Uterus (tissue), 4 donors: ENCODE data around the gene ZBTB46. TPM values are rescaled to one million over a fixed set of nuclear protein-coding genes. Genes with fewer than 3 reads are reported as not detected.
A peak's percentile ranks its signal among the peaks of the same experiment; 100 is the strongest.

Experiments used
- DNase-seq, 2 donors: peaks; one replicate each; pipeline ENCODE4 v3.0.0-alpha.2; 2019 to 2020
- H3K27ac ChIP-seq, 2 donors: fragments of 200-600 bp; sonication (generic); 1 replicate in 1 of 2; 2 replicates in 1 of 2; pipeline ENCODE4 v1.5.1; 2016 to 2018
- H3K27me3 ChIP-seq, 2 donors: fragments of 200-600 bp; sonication (generic); one replicate each; pipeline ENCODE4 v1.5.1; 2018 to 2019; ENCODE audit warnings: control low read depth in 1 of 2
- H3K36me3 ChIP-seq, 2 donors: fragments of 200-600 bp; sonication (generic); one replicate each; pipeline ENCODE4 v1.5.1; 2019; ENCODE audit warnings: control low read depth in 1 of 2
- H3K4me1 ChIP-seq, 2 donors: fragments of 200-600 bp; sonication (generic); one replicate each; pipeline ENCODE4 v1.5.1; 2018 to 2019; ENCODE audit warnings: control low read depth in 1 of 2
- H3K4me3 ChIP-seq, 2 donors: fragments of 200-600 bp; sonication (generic); 1 replicate in 1 of 2; 2 replicates in 1 of 2; pipeline ENCODE4 v1.5.1; 2018 to 2019; ENCODE audit warnings: mild to moderate bottlenecking in 1 of 2
- H3K9me3 ChIP-seq, 2 donors: fragments of 200-600 bp; sonication (generic); one replicate each; pipeline ENCODE4 v1.5.1; 2019; ENCODE audit warnings: control low read depth in 1 of 2
- POLR2A ChIP-seq, 2 donors: fragments of 450-650 bp; IDR thresholded peaks; one replicate each; pipeline ENCODE4 v1.6.1; 2016; ENCODE audit warnings: antibody characterized with exemption in 2 of 2, mild to moderate bottlenecking in 1 of 2, moderate library complexity in 1 of 2
- intact Hi-C: fragments of 100-400 bp; cut with DNase I; formaldehyde crosslinking; loops from one replicate; pipeline ENCODE4 v1.15.1; 2023; ENCODE audit warnings: low total_unique reads
- total RNA-seq, 4 donors: library from RNA; depleted of rRNA in 3 of 4; stranded (reverse); fragments of >200 nt in 3 of 4; gene quantifications; one replicate each; pipeline versions ENCODE4 v1.1.0 to v1.2.4, GENCODE V29; 2014 to 2023
- TF ChIP-seq, protein P1 (sequence below), 4 experiments: fragments of 200-600 bp in 2 of 4; fragments of 450-650 bp in 2 of 4; sonication (generic) in 2 of 4; IDR thresholded peaks; one replicate each; pipeline ENCODE4 v1.5.1; 2016 to 2019; ENCODE audit warnings: antibody characterized with exemption in 4 of 4, mild to moderate bottlenecking in 2 of 4, moderate library complexity in 1 of 4
- donor health status: DM: yes; HTN: yes; CAD: no.

Gene ZBTB46
- total RNA-seq, 4 donors from 2014 or later = 5.0 to 62.8 (median 38.8) TPM

GRCh38 chr20:63701329-63702035 lies 129.6 kb downstream of the ZBTB46 start:
- intact Hi-C loops = no loop called here
- Histone ChIP-seq H3K9me3 (no peaks in the 10 kb centered on the region), H3K36me3 (no peaks in the 10 kb centered on the region), H3K4me3 (no peak overlapping the region), H3K27me3 (no peaks in the 10 kb centered on the region), H3K27ac (no peak overlapping the region), H3K4me1 (peaks cover 0 to 7% of the 10 kb centered on the region in 2 donors)
- DNase-seq = peak in 1 of 2 donors; percentile 16
- TF ChIP-seq POLR2A (IDR thresholded peaks at IDR 0.05) = no peak

DNA sequence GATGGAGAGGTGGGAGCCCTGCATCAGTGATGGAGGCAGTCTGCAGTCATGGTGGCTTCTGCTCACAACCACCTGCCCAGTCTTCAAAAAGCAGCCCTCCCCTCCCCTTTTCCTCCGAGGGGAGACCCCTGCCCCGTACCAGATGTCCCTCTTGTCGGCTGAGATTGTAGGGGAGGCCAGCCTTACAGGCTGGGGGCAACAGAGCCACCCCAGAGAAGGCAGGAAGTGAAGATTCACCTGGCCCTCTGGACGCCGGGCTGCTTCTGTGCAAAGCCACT lies 130.1 kb downstream of the ZBTB46 start:
- H3K4me1 ChIP-seq = peaks cover 0 to 8% of the 10 kb centered on the region in 2 donors
- intact Hi-C loops = no loop called here
- H3K36me3 ChIP-seq = no peaks in the 10 kb centered on the region
- DNase-seq = no peak
- H3K27ac ChIP-seq = no peak overlapping the region
- H3K9me3 ChIP-seq = no peaks in the 10 kb centered on the region
- no peaks in the 10 kb centered on the region for H3K27me3 ChIP-seq
- TF ChIP-seq, protein P1, sequence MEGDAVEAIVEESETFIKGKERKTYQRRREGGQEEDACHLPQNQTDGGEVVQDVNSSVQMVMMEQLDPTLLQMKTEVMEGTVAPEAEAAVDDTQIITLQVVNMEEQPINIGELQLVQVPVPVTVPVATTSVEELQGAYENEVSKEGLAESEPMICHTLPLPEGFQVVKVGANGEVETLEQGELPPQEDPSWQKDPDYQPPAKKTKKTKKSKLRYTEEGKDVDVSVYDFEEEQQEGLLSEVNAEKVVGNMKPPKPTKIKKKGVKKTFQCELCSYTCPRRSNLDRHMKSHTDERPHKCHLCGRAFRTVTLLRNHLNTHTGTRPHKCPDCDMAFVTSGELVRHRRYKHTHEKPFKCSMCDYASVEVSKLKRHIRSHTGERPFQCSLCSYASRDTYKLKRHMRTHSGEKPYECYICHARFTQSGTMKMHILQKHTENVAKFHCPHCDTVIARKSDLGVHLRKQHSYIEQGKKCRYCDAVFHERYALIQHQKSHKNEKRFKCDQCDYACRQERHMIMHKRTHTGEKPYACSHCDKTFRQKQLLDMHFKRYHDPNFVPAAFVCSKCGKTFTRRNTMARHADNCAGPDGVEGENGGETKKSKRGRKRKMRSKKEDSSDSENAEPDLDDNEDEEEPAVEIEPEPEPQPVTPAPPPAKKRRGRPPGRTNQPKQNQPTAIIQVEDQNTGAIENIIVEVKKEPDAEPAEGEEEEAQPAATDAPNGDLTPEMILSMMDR (IDR thresholded peaks at IDR 0.05) = no peak
- no peak for TF ChIP-seq POLR2A (IDR thresholded peaks at IDR 0.05)
- H3K4me3 ChIP-seq = no peak overlapping the region

DNA sequence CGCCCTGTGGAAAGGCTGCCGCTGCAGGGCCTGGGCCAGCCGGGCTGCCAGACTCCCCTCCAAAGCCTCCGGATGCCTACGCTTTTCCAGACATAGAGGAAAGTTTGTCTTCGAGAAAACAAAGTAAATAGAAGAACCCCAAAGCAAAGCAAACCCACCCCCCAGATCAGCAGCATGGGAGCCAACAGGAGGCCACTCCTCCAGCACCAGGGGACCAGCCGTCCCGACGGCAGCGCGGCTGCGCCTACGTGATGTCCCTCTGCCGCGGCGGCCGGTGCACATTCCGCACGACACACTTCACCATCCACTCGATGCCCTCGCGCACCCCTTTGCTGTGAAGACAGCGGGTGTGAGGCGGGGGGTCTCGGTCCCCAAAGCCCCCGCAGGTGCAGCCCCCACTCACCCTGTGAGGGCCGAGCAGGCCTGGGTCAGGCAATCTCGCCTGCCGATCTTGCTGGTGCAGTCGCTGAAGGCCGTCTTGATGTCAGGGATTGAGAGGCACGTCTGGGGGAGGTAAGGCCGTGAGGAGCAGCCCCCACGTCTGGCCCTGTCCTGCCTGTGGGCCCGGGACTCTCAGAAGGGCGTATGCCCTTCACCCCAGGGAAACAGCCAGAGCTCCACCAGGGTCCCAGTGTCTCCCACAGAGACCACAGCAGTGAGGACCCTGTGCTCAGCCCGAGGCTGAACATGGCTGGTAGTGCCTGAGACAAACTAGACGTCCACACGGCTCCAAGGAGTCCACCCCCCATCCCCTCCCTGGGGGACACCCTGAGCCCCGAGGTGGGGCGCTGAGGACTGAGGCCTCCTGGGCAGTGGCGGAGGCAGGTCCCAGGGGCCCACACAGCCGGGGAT lies 130.6 kb downstream of the ZBTB46 start:
- intact Hi-C loops = no loop called here
- TF ChIP-seq, protein P1 (IDR thresholded peaks at IDR 0.05) = no peak
- TF ChIP-seq POLR2A (IDR thresholded peaks at IDR 0.05) = no peak
- DNase-seq = peak in 1 of 2 donors; percentile 21
- Histone ChIP-seq H3K27ac (peak overlapping the region in 1 of 2 donors; percentile 49), H3K4me3 (no peak overlapping the region), H3K4me1 (peaks cover 0 to 8% of the 10 kb centered on the region in 2 donors), H3K27me3 (no peaks in the 10 kb centered on the region), H3K36me3 (no peaks in the 10 kb centered on the region), H3K9me3 (no peaks in the 10 kb centered on the region)

DNA sequence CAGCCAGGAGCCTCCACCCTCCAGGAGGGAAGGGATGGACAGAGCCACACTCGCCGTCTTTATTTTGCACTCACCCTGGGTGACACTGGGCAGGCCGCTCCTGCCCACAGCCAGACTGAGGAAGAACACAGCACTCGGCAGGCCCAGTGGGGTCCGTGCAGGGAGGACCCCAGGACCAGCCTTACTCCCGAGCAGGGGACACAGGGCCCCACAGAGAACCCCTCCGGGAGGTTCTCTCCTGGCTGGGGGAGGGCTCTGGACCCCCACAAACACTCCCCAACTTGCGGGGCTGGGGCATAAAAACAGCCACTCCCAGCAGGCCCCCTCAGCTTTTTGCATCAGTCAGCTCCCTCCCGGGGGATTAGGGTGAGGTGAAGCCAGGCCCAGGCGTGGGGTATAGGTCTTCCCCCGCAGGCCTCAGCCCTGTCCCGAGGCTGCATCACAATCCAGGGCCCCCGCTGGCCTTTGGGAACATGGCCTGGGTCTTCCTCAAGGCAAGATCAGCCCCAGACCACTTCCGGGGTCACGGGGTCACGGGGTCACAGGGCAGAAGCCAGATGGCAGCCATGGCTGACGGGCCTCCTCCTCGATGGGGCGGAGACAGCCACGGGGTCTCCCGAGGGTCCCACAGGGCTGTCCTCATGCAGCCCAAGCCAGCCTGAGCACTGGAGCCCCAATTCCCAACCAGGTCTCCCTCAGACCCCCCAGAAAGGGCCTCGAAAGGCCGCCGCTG lies 131.4 kb downstream of the ZBTB46 start:
- Histone ChIP-seq H3K27ac (peak overlapping the region in 1 of 2 donors; percentile 49), H3K4me1 (peaks cover 0 to 8% of the 10 kb centered on the region in 2 donors), H3K4me3 (no peak overlapping the region), H3K27me3 (no peaks in the 10 kb centered on the region), H3K36me3 (no peaks in the 10 kb centered on the region), H3K9me3 (no peaks in the 10 kb centered on the region)
- intact Hi-C loops = no loop called here
- peak; percentile 25 to 32 for DNase-seq
- TF ChIP-seq, protein P1 (IDR thresholded peaks at IDR 0.05) = no peak
- no peak for TF ChIP-seq POLR2A (IDR thresholded peaks at IDR 0.05)

DNA sequence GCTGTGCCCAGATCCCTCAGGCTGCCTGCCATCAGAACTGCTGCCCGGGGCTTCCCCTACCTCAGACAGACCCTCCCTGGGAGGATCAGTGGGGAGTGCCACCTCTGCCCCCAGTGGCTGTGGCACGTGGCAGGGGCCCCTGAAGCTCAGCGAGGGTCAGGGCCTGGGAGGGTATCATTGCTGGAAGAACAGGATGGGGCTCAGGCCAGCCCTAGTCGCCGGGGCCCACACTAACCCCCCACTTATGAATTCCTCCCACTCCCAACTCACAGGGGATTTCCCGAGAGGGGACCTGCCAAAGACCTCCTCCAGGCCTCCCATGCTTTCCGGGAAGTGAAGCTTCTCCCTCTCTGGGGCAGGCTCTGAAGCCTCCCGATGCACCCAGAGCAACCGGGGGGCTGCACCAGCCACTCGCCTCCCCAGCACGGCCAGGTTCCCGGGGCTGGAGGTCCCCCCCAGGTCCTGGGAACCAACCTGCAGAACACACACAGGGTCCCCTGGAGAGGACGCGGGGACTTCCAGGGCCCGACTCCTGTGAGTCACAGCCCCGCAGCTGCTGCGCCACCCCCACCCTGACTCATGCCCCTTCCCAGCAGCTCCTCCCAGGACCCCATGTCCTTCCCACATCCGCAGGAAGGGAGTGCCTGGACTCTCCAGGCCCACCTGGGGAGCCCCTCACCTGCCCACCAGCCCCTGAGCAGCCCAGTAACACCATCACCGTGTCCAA lies 132.2 kb downstream of the ZBTB46 start:
- no peak overlapping the region for H3K4me3 ChIP-seq
- peaks cover 0 to 8% of the 10 kb centered on the region in 2 donors for H3K4me1 ChIP-seq
- no peaks in the 10 kb centered on the region for H3K36me3 ChIP-seq
- no peaks in the 10 kb centered on the region for H3K27me3 ChIP-seq
- TF ChIP-seq, protein P1 (IDR thresholded peaks at IDR 0.05) = no peak
- no peak for TF ChIP-seq POLR2A (IDR thresholded peaks at IDR 0.05)
- peak overlapping the region in 1 of 2 donors; percentile 49 for H3K27ac ChIP-seq
- no peaks in the 10 kb centered on the region for H3K9me3 ChIP-seq
- DNase-seq = peak; percentile 65 to 66
- intact Hi-C loops = no loop called here
